SK-N-SH (cell line): ENCODE data around the gene TRIOBP. TPM values are rescaled to one million over a fixed set of nuclear protein-coding genes. Genes with fewer than 3 reads are reported as not detected.

Experiments
- CTCF ChIA-PET: fragments of 300-600, 350-600 bp; formaldehyde crosslinking; extraction: SDS; loops from one replicate; lab custom pipeline; 2021; lab: Yijun Ruan, JAX
- POLR2A ChIA-PET: fragments of 350-600 bp; sonication (Branson Sonifier 250); formaldehyde crosslinking; extraction: SDS; loops from one replicate; lab custom pipeline; 2020; ENCODE audit warnings: antibody characterized with exemption, inconsistent platforms; lab: Yijun Ruan, JAX
- DNase-seq: peaks from one replicate; pipeline ENCODE4 v3.0.0; 2012
- H2AFZ ChIP-seq: fragments of 200-600 bp; sonication (generic); 2 replicates; pipeline ENCODE4 v1.8.1; 2016; ENCODE audit warnings: antibody characterized with exemption, mild to moderate bottlenecking, low read depth
- H3F3A ChIP-seq: fragments of 200-600 bp; sonication (generic); replicated peaks from 2 replicates; pipeline ENCODE3; 2016; ENCODE audit warnings: antibody characterized with exemption, mild to moderate bottlenecking; ENCODE audit not compliant: insufficient read depth
- H3K27ac ChIP-seq, 2 experiments: fragments of 200-500 bp in 1 of 2; fragments of 200-600 bp in 1 of 2; sonication (Bioruptor generic) in 1 of 2; sonication (generic), shearing (Covaris generic) in 1 of 2; 2 replicates each; pipeline versions ENCODE4 v1.5.1 to v1.6.1; 2014 to 2016; ENCODE audit warnings: low read depth in 2 of 2, inconsistent platforms in 1 of 2, low read length in 1 of 2, mild to moderate bottlenecking in 1 of 2, mixed read lengths in 1 of 2
- H3K27me3 ChIP-seq: fragments of 200-600 bp; sonication (generic), shearing (Covaris generic); 2 replicates; pipeline ENCODE4 v1.6.1; 2016; ENCODE audit warnings: mixed run types; ENCODE audit not compliant: insufficient read depth
- H3K36me3 ChIP-seq, 2 experiments: fragments of 200-500 bp in 1 of 2; fragments of 200-600 bp in 1 of 2; sonication (Bioruptor generic) in 1 of 2; sonication (generic) in 1 of 2; replicated peaks in 1 of 2; 2 replicates each; pipeline versions ENCODE3 to v1.5.1; 2014 to 2016; ENCODE audit warnings: low read length in 1 of 2, mild to moderate bottlenecking in 1 of 2; ENCODE audit not compliant: insufficient read depth in 2 of 2, control insufficient read depth in 1 of 2
- H3K4me1 ChIP-seq, 2 experiments: fragments of 200-500 bp in 1 of 2; fragments of 200-600 bp in 1 of 2; sonication (Bioruptor generic) in 1 of 2; sonication (generic), shearing (Covaris generic) in 1 of 2; 2 replicates each; pipeline versions ENCODE4 v1.5.1 to v1.6.1; 2014 to 2016; ENCODE audit warnings: low read depth in 1 of 2, low read length in 1 of 2, mixed run types in 1 of 2; ENCODE audit not compliant: insufficient read depth in 2 of 2, control insufficient read depth in 1 of 2
- H3K4me2 ChIP-seq: fragments of 200-600 bp; sonication (generic), shearing (Covaris generic); 2 replicates; pipeline ENCODE4 v1.6.1; 2017; ENCODE audit warnings: mixed run types
- H3K4me3 ChIP-seq, 2 experiments: fragments of 200-500 bp in 1 of 2; fragments of 200-600 bp in 1 of 2; sonication (Bioruptor generic) in 1 of 2; sonication (generic), shearing (Covaris generic) in 1 of 2; 2 replicates each; pipeline versions ENCODE4 v1.5.1 to v1.8.1; 2014 to 2016; ENCODE audit warnings: low read depth in 2 of 2, inconsistent platforms in 1 of 2, low read length in 1 of 2, mild to moderate bottlenecking in 1 of 2, mixed read lengths in 1 of 2, moderate library complexity in 1 of 2
- H3K79me2 ChIP-seq: fragments of 200-600 bp; sonication (generic); 2 replicates; pipeline ENCODE4 v1.8.1; 2017; ENCODE audit warnings: mild to moderate bottlenecking; ENCODE audit not compliant: insufficient read depth
- H3K9ac ChIP-seq: fragments of 200-600 bp; sonication (generic); 2 replicates; pipeline ENCODE4 v1.6.1; 2017; ENCODE audit warnings: mixed run types
- H3K9me2 ChIP-seq: fragments of 200-600 bp; sonication (generic); 2 replicates; pipeline ENCODE4 v1.6.1; 2017; ENCODE audit warnings: mixed run types
- H3K9me3 ChIP-seq: fragments of 200-600 bp; sonication (generic); 2 replicates; pipeline ENCODE4 v1.6.1; 2017; ENCODE audit warnings: mixed run types, mild to moderate bottlenecking, moderate library complexity
- H4K20me1 ChIP-seq: fragments of 200-600 bp; sonication (generic); 2 replicates; pipeline ENCODE4 v1.6.1; 2017; ENCODE audit warnings: mild to moderate bottlenecking, mixed run types; ENCODE audit not compliant: insufficient read depth
- CHD2 ChIP-seq: fragments of 150-350 bp; IDR thresholded peaks from 2 replicates; pipeline ENCODE4 v1.6.1; 2018; ENCODE audit warnings: low read length; ENCODE audit not compliant: partially characterized antibody
- FOXJ3 ChIP-seq: sonication (generic); formaldehyde crosslinking; IDR thresholded peaks from 2 replicates; pipeline ENCODE4 v1.5.1; 2020; ENCODE audit warnings: mild to moderate bottlenecking, missing genetic modification reagents
- FOXM1 ChIP-seq: IDR thresholded peaks from 2 replicates; pipeline ENCODE4 v1.4.0; 2012; ENCODE audit warnings: low read depth, mild to moderate bottlenecking
- GATA2 ChIP-seq: sonication (generic); formaldehyde crosslinking; IDR thresholded peaks from 2 replicates; pipeline ENCODE4 v1.5.0; 2020; ENCODE audit warnings: mild to moderate bottlenecking, missing genetic modification reagents
- MEF2A ChIP-seq: IDR thresholded peaks from 2 replicates; pipeline ENCODE4 v1.4.0; 2012; ENCODE audit warnings: low read depth, borderline replicate concordance
- NRF1 ChIP-seq: IDR thresholded peaks from 2 replicates; pipeline ENCODE4 v1.6.1; 2012; ENCODE audit warnings: low read depth, mild to moderate bottlenecking, low read length
- RXRA ChIP-seq: IDR thresholded peaks from 2 replicates; pipeline ENCODE4 v1.4.0; 2012; ENCODE audit warnings: low read depth, mild to moderate bottlenecking, borderline replicate concordance
- TEAD4 ChIP-seq: IDR thresholded peaks from 2 replicates; pipeline ENCODE4 v1.4.0; 2012; ENCODE audit warnings: mild to moderate bottlenecking, borderline replicate concordance; ENCODE audit not compliant: insufficient read depth
- WGBS: methylation state at CpG from one replicate; pipeline ENCODE4 v1.1.6; 2017; ENCODE audit warnings: low lambda C conversion rate; 5-methylcytosine and 5-hydroxymethylcytosine counted together
- polyA plus RNA-seq, 3 experiments: library from polyadenylated mRNA; depleted of rRNA; stranded (reverse); fragments of >200 nt; gene quantifications; 2 replicates each; pipeline ENCODE4 v1.2.3, GENCODE V29; 2012
- TF ChIP-seq, protein P1 (sequence below): IDR thresholded peaks from 2 replicates; pipeline ENCODE4; 2012
- TF ChIP-seq, protein P2 (sequence below): IDR thresholded peaks from 2 replicates; pipeline ENCODE4 v1.6.1; 2012; ENCODE audit warnings: mild to moderate bottlenecking, low read depth, low read length, moderate library complexity

The TRIOBP gene
- polyA plus RNA-seq, 1 of the 3 experiments (the other 2 are of a cell fraction), result 43.6 TPM

DNA sequence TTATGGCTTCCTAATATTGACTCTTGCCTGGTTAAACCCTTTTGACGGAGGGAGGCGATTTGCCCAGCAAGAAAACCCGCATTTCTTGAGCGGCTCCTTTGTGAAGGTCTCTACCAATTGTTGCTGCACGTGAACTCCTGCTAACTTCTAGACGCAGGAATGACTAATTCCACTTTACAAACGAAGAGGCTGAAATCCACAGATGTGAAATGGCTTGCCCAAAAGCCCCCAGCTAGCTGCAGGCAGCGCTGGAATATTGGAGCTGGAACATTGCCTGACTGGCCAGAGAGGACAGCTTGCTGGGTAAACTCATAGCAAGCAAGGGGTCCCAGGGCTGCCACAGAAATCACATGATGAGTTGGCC is 111.4 kb downstream of the TRIOBP start:
- no peaks in the 10 kb centered on the region for H3K27me3 ChIP-seq
- no peak for DNase-seq
- peaks cover 0 to under 1% of the 10 kb centered on the region in 2 experiments for H3K36me3 ChIP-seq
- H2AFZ ChIP-seq, result peak overlapping the region; percentile 87
- H3K4me3 ChIP-seq, result peak overlapping the region; percentile 70
- H3K27ac ChIP-seq, result peak overlapping the region in 1 of 2 experiments; percentile 52; a peak in 2 of 4 replicates
- peak overlapping the region; percentile 98 for H3K4me2 ChIP-seq
- H3K9me3 ChIP-seq, result no peaks in the 10 kb centered on the region
- peak overlapping the region; percentile 66; the same call in 1 of the 2 replicates for H3K9ac ChIP-seq
- H3F3A ChIP-seq, result peaks cover 17% of the 10 kb centered on the region
- H3K9me2 ChIP-seq, result no peaks in the 10 kb centered on the region
- WGBS, result 28% methylated on average over 4 of the region's 8 CpGs
- TF ChIP-seq, protein P1, sequence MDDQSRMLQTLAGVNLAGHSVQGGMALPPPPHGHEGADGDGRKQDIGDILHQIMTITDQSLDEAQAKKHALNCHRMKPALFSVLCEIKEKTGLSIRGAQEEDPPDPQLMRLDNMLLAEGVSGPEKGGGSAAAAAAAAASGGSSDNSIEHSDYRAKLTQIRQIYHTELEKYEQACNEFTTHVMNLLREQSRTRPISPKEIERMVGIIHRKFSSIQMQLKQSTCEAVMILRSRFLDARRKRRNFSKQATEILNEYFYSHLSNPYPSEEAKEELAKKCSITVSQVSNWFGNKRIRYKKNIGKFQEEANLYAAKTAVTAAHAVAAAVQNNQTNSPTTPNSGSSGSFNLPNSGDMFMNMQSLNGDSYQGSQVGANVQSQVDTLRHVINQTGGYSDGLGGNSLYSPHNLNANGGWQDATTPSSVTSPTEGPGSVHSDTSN, result no peak
- TF ChIP-seq GATA2 (no peak), MEF2A (no peak), TEAD4 (no peak), RXRA (no peak), NRF1 (no peak)
- TF ChIP-seq, protein P2, sequence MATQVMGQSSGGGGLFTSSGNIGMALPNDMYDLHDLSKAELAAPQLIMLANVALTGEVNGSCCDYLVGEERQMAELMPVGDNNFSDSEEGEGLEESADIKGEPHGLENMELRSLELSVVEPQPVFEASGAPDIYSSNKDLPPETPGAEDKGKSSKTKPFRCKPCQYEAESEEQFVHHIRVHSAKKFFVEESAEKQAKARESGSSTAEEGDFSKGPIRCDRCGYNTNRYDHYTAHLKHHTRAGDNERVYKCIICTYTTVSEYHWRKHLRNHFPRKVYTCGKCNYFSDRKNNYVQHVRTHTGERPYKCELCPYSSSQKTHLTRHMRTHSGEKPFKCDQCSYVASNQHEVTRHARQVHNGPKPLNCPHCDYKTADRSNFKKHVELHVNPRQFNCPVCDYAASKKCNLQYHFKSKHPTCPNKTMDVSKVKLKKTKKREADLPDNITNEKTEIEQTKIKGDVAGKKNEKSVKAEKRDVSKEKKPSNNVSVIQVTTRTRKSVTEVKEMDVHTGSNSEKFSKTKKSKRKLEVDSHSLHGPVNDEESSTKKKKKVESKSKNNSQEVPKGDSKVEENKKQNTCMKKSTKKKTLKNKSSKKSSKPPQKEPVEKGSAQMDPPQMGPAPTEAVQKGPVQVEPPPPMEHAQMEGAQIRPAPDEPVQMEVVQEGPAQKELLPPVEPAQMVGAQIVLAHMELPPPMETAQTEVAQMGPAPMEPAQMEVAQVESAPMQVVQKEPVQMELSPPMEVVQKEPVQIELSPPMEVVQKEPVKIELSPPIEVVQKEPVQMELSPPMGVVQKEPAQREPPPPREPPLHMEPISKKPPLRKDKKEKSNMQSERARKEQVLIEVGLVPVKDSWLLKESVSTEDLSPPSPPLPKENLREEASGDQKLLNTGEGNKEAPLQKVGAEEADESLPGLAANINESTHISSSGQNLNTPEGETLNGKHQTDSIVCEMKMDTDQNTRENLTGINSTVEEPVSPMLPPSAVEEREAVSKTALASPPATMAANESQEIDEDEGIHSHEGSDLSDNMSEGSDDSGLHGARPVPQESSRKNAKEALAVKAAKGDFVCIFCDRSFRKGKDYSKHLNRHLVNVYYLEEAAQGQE, result no peak
- TF ChIP-seq, all 33 proteins: peak for 0
- no peaks in the 10 kb centered on the region; the same call in 1 of the 2 replicates for H4K20me1 ChIP-seq
- H3K4me1 ChIP-seq, result peaks cover 0 to 28% of the 10 kb centered on the region in 2 experiments; a peak in 2 of 4 replicates
- CTCF ChIA-PET, result interaction anchor here (0.7 to 3.8 kb wide), 6 partner anchors 9 to 132 kb away, joined by 3 to 34 read pairs (median 4); no protein-coding TSS in a partner anchor
- POLR2A ChIA-PET, result interaction anchor here (1.4 to 1.9 kb wide), 2 partner anchors 9 to 36 kb away, joined by 7 to 13 read pairs; partner anchors contain the start of gene ANKRD54
- H3K79me2 ChIP-seq, result peaks cover 22% of the 10 kb centered on the region

DNA sequence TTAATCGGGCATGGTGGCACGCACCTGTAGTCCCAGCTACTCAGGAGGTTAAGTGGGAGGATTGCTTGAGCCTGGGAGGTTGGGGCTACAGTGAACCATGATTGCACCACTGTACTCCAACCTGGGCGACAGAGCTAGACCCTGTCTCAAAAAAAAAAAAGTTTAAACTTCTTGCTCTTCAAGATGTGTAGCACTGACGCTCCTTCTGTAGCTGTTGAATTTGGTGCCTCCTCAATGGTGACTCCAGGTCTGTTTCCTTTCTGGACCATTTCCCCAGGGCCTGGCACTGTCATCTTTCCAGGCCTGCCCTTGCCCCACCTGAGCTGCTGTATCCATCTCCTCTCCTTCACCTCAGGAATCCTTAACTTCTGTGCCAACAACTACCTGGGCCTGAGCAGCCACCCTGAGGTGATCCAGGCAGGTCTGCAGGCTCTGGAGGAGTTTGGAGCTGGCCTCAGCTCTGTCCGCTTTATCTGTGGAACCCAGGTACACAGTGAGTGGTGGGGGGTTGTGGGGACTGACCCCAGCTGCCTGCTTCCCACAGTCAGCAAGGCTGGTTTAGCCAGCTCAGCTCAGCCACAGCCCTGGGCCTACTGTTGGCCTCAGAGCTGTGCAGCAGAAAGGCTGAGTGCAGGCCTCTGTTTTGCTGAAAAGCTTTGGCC is 113.0 kb downstream of the TRIOBP start:
- H3K9me3 ChIP-seq, result no peaks in the 10 kb centered on the region
- peaks cover 0 to 20% of the 10 kb centered on the region in 2 experiments; a peak in 2 of 4 replicates for H3K4me1 ChIP-seq
- ChIA-PET CTCF (interaction anchor here (1.2 to 3.8 kb wide), 5 partner anchors 7 to 96 kb away, joined by 3 to 34 read pairs (median 5); partner anchors contain the start of gene MICALL1), POLR2A (no interaction called here)
- H2AFZ ChIP-seq, result no peak overlapping the region
- H3F3A ChIP-seq, result peaks cover 17% of the 10 kb centered on the region
- H3K27me3 ChIP-seq, result no peaks in the 10 kb centered on the region
- H3K27ac ChIP-seq, result no peak overlapping the region
- WGBS, result 100% methylated on average over 4 of the region's 5 CpGs
- H3K79me2 ChIP-seq, result peaks cover 22% of the 10 kb centered on the region
- no peak for DNase-seq
- H3K9me2 ChIP-seq, result no peaks in the 10 kb centered on the region
- H3K36me3 ChIP-seq, result peaks cover 0 to 3% of the 10 kb centered on the region in 2 experiments
- no peak overlapping the region for H3K9ac ChIP-seq
- H3K4me3 ChIP-seq, result no peak overlapping the region
- TF ChIP-seq TEAD4 (no peak), FOXM1 (no peak), MEF2A (no peak), CHD2 (no peak), FOXJ3 (CRISPR knock-in tag) (no peak)
- TF ChIP-seq, protein P1, result no peak
- TF ChIP-seq, all 33 proteins: peak for 0
- H4K20me1 ChIP-seq, result no peaks in the 10 kb centered on the region; the same call in 1 of the 2 replicates
- 0 out of 2 replicates have a peak overlapping the region, but pooled peaks have one; percentile 1 for H3K4me2 ChIP-seq
